ENCODE results near the gene MDFIC2. TPM values are rescaled to one million over a fixed set of nuclear protein-coding genes. Genes with fewer than 3 reads are reported as not detected.

The MDFIC2 gene
- total RNA-seq (2022) = not detected in 2 replicates
- not detected for Bru-seq, nascent RNA
- BruChase-seq, experiment 1, labeled RNA remaining after a 6-hour chase = percentile 2 among the genes with signal in this experiment
- not detected for BruChase-seq, experiment 2, labeled RNA remaining after a 2-hour chase
- long read RNA-seq = 0 reads

DNA sequence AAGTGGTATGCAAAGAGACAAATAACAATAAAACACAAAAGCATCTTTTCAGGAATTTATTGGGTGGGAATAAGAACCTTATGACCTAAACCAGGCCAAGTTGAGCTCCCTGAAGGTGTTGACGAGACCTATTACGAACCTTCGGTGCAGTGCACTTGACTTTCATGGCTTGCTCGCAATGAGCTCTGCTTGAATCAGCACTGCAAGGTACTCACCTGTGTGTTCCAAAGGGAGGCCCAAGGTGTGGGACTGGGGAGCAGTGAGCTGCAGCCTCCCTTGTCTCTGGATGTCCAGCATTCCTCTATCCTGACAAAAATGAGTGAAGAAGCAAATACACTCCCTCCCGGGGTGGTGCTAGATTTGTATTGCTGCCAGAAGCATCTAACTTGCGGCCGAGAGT lies at the start of gene MDFIC2:
Gene MDFIC2 (minus strand): TSS at position 303 of the 400 bp plus-strand sequence. CDS start 665 bp downstream, outside the sequence.
- no peaks in the 10 kb centered on the region for H3K4me1 Mint-ChIP-seq (ENCODE audit: low read depth, unreplicated experiment)
- no TSS peak for BruUV-seq (replicated peaks)
- no peaks in the 10 kb centered on the region for H3K36me3 Mint-ChIP-seq (ENCODE audit: insufficient read depth, unreplicated experiment)
- TF ChIP-seq, protein P1, sequence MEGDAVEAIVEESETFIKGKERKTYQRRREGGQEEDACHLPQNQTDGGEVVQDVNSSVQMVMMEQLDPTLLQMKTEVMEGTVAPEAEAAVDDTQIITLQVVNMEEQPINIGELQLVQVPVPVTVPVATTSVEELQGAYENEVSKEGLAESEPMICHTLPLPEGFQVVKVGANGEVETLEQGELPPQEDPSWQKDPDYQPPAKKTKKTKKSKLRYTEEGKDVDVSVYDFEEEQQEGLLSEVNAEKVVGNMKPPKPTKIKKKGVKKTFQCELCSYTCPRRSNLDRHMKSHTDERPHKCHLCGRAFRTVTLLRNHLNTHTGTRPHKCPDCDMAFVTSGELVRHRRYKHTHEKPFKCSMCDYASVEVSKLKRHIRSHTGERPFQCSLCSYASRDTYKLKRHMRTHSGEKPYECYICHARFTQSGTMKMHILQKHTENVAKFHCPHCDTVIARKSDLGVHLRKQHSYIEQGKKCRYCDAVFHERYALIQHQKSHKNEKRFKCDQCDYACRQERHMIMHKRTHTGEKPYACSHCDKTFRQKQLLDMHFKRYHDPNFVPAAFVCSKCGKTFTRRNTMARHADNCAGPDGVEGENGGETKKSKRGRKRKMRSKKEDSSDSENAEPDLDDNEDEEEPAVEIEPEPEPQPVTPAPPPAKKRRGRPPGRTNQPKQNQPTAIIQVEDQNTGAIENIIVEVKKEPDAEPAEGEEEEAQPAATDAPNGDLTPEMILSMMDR (IDR thresholded peaks at IDR 0.05; ENCODE audit: unreplicated experiment) = no peak
- DNase-seq = no peak
- H3K9me3 Mint-ChIP-seq (ENCODE audit: low read depth, unreplicated experiment) = no peaks in the 10 kb centered on the region
- no peaks in the 10 kb centered on the region for H3K27me3 Mint-ChIP-seq (ENCODE audit: unreplicated experiment)
- H3K27ac Mint-ChIP-seq (ENCODE audit: unreplicated experiment) = no peak within 1 kb of the TSS
- no peak within 1 kb of the TSS for H3K4me3 Mint-ChIP-seq (ENCODE audit: low read depth, unreplicated experiment)
- intact Hi-C loops (cut with micrococcal nuclease; ENCODE audit: unreplicated experiment) = no loop called here
- CTCF ChIA-PET = no interaction called here

DNA sequence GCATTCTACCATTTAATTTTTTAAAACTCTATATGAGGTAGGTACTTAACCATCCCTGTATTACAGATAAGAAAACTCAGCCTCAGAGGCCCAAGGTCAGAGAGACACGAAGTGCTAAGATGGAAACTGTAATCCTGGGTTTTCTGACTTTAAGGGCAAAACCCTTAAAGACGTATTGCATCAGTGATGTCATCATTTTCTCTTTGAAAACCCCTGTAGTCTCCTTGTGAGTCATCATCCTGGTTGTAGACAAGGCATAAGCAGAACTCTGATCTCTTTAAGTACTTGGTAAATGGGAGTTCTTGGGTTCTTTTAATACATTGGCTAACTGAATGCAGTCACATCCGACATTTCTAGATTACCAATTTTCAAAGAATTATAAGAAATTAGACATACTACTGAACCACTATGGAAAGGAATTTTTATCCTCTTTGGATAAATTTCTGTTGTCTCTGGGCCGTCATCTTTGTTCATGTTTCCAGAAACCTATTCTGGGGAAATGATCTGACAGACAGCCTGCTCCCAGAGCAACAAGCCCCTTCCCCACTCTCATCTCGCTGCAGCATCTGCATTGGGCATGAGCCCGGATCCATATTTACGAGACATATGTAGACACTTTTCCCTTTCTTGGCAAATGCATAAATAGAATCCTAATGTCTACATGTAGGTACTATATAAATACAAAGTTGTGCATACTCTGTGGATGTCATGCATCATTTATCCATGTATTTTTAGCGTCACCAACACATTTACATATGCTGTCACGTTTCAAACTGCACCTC lies 48.7 kb upstream of the MDFIC2 start:
- DNase-seq = no peak
- no peak overlapping the region for H3K27ac Mint-ChIP-seq (ENCODE audit: unreplicated experiment)
- H3K27me3 Mint-ChIP-seq (ENCODE audit: unreplicated experiment) = no peaks in the 10 kb centered on the region
- BruUV-seq (replicated peaks) = no TSS peak
- CTCF ChIA-PET = no interaction called here
- H3K9me3 Mint-ChIP-seq (ENCODE audit: low read depth, unreplicated experiment) = peaks cover 4% of the 10 kb centered on the region
- H3K4me3 Mint-ChIP-seq (ENCODE audit: low read depth, unreplicated experiment) = no peak overlapping the region
- no peaks in the 10 kb centered on the region for H3K36me3 Mint-ChIP-seq (ENCODE audit: insufficient read depth, unreplicated experiment)
- TF ChIP-seq, protein P1 (IDR thresholded peaks at IDR 0.05; ENCODE audit: unreplicated experiment) = no peak
- H3K4me1 Mint-ChIP-seq (ENCODE audit: low read depth, unreplicated experiment) = no peaks in the 10 kb centered on the region
- intact Hi-C loops (cut with micrococcal nuclease; ENCODE audit: unreplicated experiment) = no loop called here

DNA sequence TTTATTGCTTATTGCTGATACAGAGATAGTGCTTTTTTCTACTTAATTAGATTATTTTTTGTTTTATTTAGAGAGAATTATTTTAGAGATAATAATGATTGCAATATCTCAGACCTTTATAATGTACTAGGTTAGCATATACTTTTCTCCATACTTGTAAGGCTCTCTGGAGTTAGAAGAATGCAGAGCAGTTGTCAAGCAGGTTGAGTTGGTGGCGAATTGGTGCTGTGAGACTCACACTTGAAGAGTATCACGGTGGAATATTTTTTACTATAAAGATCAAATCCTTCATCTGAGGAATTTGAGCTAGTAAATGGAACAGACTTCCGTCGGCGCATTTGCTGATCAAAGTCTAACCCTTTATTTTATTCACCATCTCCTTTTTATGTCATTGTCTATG lies 47.3 kb upstream of the MDFIC2 start:
- CTCF ChIA-PET = no interaction called here
- intact Hi-C loops (cut with micrococcal nuclease; ENCODE audit: unreplicated experiment) = loop anchor here (1.0 to 10.0 kb wide), 4 partner anchors 165 to 295 kb away; no protein-coding TSS in a partner anchor

DNA sequence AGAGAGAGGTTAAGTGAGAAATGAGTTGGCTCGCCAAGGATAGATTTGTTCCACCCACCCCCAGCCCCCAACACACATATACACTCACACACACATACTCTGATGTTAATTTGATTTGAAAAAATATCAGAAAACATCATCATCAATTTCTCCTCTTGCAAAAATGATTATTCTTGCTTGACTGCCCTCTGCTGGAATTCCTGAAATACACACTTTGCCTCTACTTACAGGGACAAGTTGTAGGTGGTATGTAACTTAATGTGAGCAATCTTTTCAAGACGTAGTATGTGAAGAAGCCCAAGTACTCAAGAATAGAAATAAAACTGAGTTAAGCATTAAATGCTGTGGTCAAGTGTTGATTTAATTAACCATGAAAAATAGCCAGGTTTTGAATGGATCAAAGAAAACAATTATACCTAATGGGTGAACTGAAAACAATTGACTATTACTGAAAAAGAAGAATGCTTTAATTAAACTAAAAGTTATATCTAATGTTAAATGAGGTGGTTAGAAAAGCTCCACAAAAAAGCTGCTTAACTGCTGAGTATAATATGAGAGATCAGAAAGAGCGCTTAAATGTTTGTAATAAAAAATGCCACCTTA lies 46.6 kb upstream of the MDFIC2 start:
- Mint-ChIP-seq H3K9me3 (ENCODE audit: low read depth, unreplicated experiment) (no peaks in the 10 kb centered on the region), H3K27ac (ENCODE audit: unreplicated experiment) (no peak overlapping the region), H3K4me3 (ENCODE audit: low read depth, unreplicated experiment) (no peak overlapping the region), H3K36me3 (ENCODE audit: insufficient read depth, unreplicated experiment) (no peaks in the 10 kb centered on the region), H3K4me1 (ENCODE audit: low read depth, unreplicated experiment) (no peaks in the 10 kb centered on the region), H3K27me3 (ENCODE audit: unreplicated experiment) (no peaks in the 10 kb centered on the region)
- CTCF ChIA-PET = interaction anchor here (1.4 kb wide), 1 partner anchor 238 kb away, joined by 5 read pairs; no protein-coding TSS in a partner anchor
- TF ChIP-seq, protein P1 (IDR thresholded peaks at IDR 0.05; ENCODE audit: unreplicated experiment) = peak; percentile 48
- BruUV-seq (replicated peaks) = no TSS peak
- DNase-seq = peak; percentile 43
- intact Hi-C loops (cut with micrococcal nuclease; ENCODE audit: unreplicated experiment) = loop anchor here (1.0 to 10.0 kb wide), 4 partner anchors 164 to 295 kb away; no protein-coding TSS in a partner anchor

More for the DNA sequence above, 47.3 kb upstream of the MDFIC2 start:
- H3K9me3 Mint-ChIP-seq (ENCODE audit: low read depth, unreplicated experiment) = peaks cover 2% of the 10 kb centered on the region
- no peak overlapping the region for H3K4me3 Mint-ChIP-seq (ENCODE audit: low read depth, unreplicated experiment)
- no peak for DNase-seq
- BruUV-seq (replicated peaks) = no TSS peak
- TF ChIP-seq, protein P1 (IDR thresholded peaks at IDR 0.05; ENCODE audit: unreplicated experiment) = no peak
- H3K4me1 Mint-ChIP-seq (ENCODE audit: low read depth, unreplicated experiment) = no peaks in the 10 kb centered on the region
- H3K27ac Mint-ChIP-seq (ENCODE audit: unreplicated experiment) = no peak overlapping the region
- H3K36me3 Mint-ChIP-seq (ENCODE audit: insufficient read depth, unreplicated experiment) = no peaks in the 10 kb centered on the region
- no peaks in the 10 kb centered on the region for H3K27me3 Mint-ChIP-seq (ENCODE audit: unreplicated experiment)
